ENCODE data around the gene CRYBG3.

DNA sequence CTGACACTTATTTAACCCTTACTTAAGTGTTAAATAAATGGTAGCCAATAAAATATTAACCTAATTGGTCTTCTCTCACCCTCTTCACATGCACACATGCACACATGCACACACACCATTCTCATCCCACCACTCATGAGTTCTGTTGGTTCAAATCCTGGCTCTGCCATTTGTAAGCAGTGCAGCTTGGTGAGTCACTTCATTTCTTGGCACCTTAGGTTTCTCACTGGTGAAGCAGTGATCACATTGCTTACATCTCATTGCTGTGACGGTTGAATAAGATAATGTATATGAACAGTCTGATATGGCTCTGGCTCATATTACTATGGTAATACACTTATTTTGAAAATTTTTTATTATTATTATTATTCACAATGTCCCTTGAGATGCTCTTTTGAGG, 116.6 kb downstream of the CRYBG3 start:
- TF ChIP-seq, protein P1, sequence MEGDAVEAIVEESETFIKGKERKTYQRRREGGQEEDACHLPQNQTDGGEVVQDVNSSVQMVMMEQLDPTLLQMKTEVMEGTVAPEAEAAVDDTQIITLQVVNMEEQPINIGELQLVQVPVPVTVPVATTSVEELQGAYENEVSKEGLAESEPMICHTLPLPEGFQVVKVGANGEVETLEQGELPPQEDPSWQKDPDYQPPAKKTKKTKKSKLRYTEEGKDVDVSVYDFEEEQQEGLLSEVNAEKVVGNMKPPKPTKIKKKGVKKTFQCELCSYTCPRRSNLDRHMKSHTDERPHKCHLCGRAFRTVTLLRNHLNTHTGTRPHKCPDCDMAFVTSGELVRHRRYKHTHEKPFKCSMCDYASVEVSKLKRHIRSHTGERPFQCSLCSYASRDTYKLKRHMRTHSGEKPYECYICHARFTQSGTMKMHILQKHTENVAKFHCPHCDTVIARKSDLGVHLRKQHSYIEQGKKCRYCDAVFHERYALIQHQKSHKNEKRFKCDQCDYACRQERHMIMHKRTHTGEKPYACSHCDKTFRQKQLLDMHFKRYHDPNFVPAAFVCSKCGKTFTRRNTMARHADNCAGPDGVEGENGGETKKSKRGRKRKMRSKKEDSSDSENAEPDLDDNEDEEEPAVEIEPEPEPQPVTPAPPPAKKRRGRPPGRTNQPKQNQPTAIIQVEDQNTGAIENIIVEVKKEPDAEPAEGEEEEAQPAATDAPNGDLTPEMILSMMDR (IDR thresholded peaks at IDR 0.05): no peak
- no peak for TF ChIP-seq EP300 (IDR thresholded peaks at IDR 0.05)

All from ovary (tissue), 3 donors.